Thyroid gland (tissue), 4 donors: Measurements from ENCODE around the gene ZNF142. TPM values are rescaled to one million over a fixed set of nuclear protein-coding genes. Genes with fewer than 3 reads are reported as not detected.
A peak's percentile ranks its signal among the peaks of the same experiment; 100 is the strongest.

ENCODE experiments used
- DNase-seq, 2 donors: peaks; one replicate each; pipeline ENCODE4 v3.0.0-alpha.2; 2019
- H3K27ac ChIP-seq, 3 donors: fragments of 200-600 bp; sonication (generic); 1 replicate in 2 of 3; 2 replicates in 1 of 3; pipeline ENCODE4 v1.5.1; 2016 to 2019; ENCODE audit warnings: mild to moderate bottlenecking in 1 of 3, moderate library complexity in 1 of 3
- H3K27me3 ChIP-seq: fragments of 200-600 bp; sonication (generic); one replicate; pipeline ENCODE4 v1.5.1; 2019
- H3K36me3 ChIP-seq, 2 donors: fragments of 200-600 bp; sonication (generic); one replicate each; pipeline ENCODE4 v1.5.1; 2016 to 2019
- H3K4me1 ChIP-seq, 2 donors: fragments of 200-600 bp; sonication (generic); one replicate each; pipeline ENCODE4 v1.5.1; 2017 to 2019
- H3K4me3 ChIP-seq, 3 donors: fragments of 200-600 bp; sonication (generic); replicated peaks in 1 of 3; 1 replicate in 2 of 3; 2 replicates in 1 of 3; pipeline ENCODE4 v1.5.1; 2016; ENCODE audit warnings: mild to moderate bottlenecking in 1 of 3
- H3K9me3 ChIP-seq: fragments of 200-600 bp; sonication (generic); one replicate; pipeline ENCODE4 v1.5.1; 2017
- CTCF ChIP-seq, 6 experiments: fragments of 200-600 bp in 3 of 6; fragments of 450-650 bp in 3 of 6; sonication (generic) in 3 of 6; IDR thresholded peaks; one replicate each; pipeline ENCODE4 v1.5.1; 2016 to 2019; ENCODE audit warnings: antibody characterized with exemption in 6 of 6, mild to moderate bottlenecking in 2 of 6, inconsistent platforms in 1 of 6, moderate library complexity in 1 of 6
- POLR2A ChIP-seq, 2 donors: fragments of 450-650 bp; IDR thresholded peaks; one replicate each; pipeline ENCODE4 v1.6.1; 2017; ENCODE audit warnings: antibody characterized with exemption in 2 of 2, mild to moderate bottlenecking in 2 of 2, moderate library complexity in 1 of 2
- WGBS, 2 donors: methylation state at CpG; one replicate each; pipeline ENCODE4 v1.1.5; 2017; 5-methylcytosine and 5-hydroxymethylcytosine counted together
- intact Hi-C: fragments of 100-400 bp; cut with DNase I; formaldehyde crosslinking; loops from one replicate; pipeline ENCODE4 v1.15.1; 2023
- total RNA-seq, 4 donors: library from RNA; depleted of rRNA; stranded (reverse); fragments of >200 nt; gene quantifications; one replicate each; pipeline ENCODE4 v1.2.3, GENCODE V29; 2016

ZNF142 gene
- total RNA-seq, 4 donors from 2014 or later: 15.5 to 33.4 (median 24.0) TPM

- H3K9me3 ChIP-seq: no peaks in the 10 kb centered on the region
- 74 to 93% methylated on average over 3 of the region's 3 CpGs for WGBS, 2 donors
- no peak for TF ChIP-seq POLR2A (IDR thresholded peaks at IDR 0.05)
- no peak for TF ChIP-seq CTCF (IDR thresholded peaks at IDR 0.05)
- intact Hi-C loops: no loop called here
- H3K4me3 ChIP-seq: no peak overlapping the region
- H3K27ac ChIP-seq: no peak overlapping the region
- peaks cover 22 to 48% of the 10 kb centered on the region in 2 donors for H3K36me3 ChIP-seq
- DNase-seq: no peak
- no peaks in the 10 kb centered on the region for H3K27me3 ChIP-seq
- H3K4me1 ChIP-seq: no peaks in the 10 kb centered on the region
These were observed 20.6 kb upstream of the ZNF142 start for GRCh38 chr2:218680061-218680460.

GRCh38 chr2:218679119-218679518, 19.7 kb upstream of the ZNF142 start:
- no peaks in the 10 kb centered on the region for H3K4me1 ChIP-seq
- no peaks in the 10 kb centered on the region for H3K27me3 ChIP-seq
- 79 to 86% methylated on average over 4 of the region's 4 CpGs for WGBS, 2 donors
- H3K9me3 ChIP-seq: no peaks in the 10 kb centered on the region
- intact Hi-C loops: no loop called here
- no peak for DNase-seq
- TF ChIP-seq CTCF (IDR thresholded peaks at IDR 0.05): no peak
- TF ChIP-seq POLR2A (IDR thresholded peaks at IDR 0.05): no peak
- no peak overlapping the region for H3K27ac ChIP-seq
- H3K36me3 ChIP-seq: peaks cover 22 to 48% of the 10 kb centered on the region in 2 donors
- no peak overlapping the region for H3K4me3 ChIP-seq

GRCh38 chr2:218671654-218672566, 12.5 kb upstream of the ZNF142 start, which contains the start of the genes RNF25 and STK36:
Gene RNF25, minus strand, starts transcription at chr2:218672002. Its CDS starts 32 bp downstream, at chr2:218671970.
Gene STK36, plus strand, starts transcription at chr2:218672086. Its CDS starts 744 bp downstream, at chr2:218672830.
- no peaks in the 10 kb centered on the region for H3K9me3 ChIP-seq
- TF ChIP-seq POLR2A (IDR thresholded peaks at IDR 0.05): peak in 1 of 2 donors; percentile 71
- no peak for TF ChIP-seq CTCF (IDR thresholded peaks at IDR 0.05)
- WGBS, 2 donors: 1% methylated on average over 44 to 49 of the region's 49 CpGs
- peak within 1 kb of the TSS; percentile 61 to 75 (median 67) for H3K4me3 ChIP-seq
- peaks cover 16 to 23% of the 10 kb centered on the region in 2 donors for H3K36me3 ChIP-seq
- H3K27ac ChIP-seq: peak within 1 kb of the TSS; percentile 5 to 69 (median 43)
- DNase-seq: peak; percentile 87
- peaks cover 4 to 17% of the 10 kb centered on the region in 2 donors for H3K4me1 ChIP-seq
- intact Hi-C loops: no loop called here
- no peaks in the 10 kb centered on the region for H3K27me3 ChIP-seq

- 36% methylated on average over 12 of the region's 12 CpGs for WGBS, 2 donors
- Histone ChIP-seq H3K4me1 (peaks cover 4 to 17% of the 10 kb centered on the region in 2 donors), H3K4me3 (peak overlapping the region; percentile 61 to 75 (median 67)), H3K36me3 (peaks cover 17 to 23% of the 10 kb centered on the region in 2 donors), H3K27ac (peak overlapping the region in 2 of 3 donors; percentile 5 to 43), H3K27me3 (no peaks in the 10 kb centered on the region), H3K9me3 (no peaks in the 10 kb centered on the region)
- intact Hi-C loops: no loop called here
- DNase-seq: no peak
- TF ChIP-seq POLR2A (IDR thresholded peaks at IDR 0.05): no peak
- no peak for TF ChIP-seq CTCF (IDR thresholded peaks at IDR 0.05)
These were observed 11.8 kb upstream of the ZNF142 start for GRCh38 chr2:218671097-218671653.
